Neural cell (in vitro differentiated cells): ENCODE results near the gene AGO3. TPM values are rescaled to one million over a fixed set of nuclear protein-coding genes. Genes with fewer than 3 reads are reported as not detected.
A peak's percentile ranks its signal among the peaks of the same experiment; 100 is the strongest.

Source experiments
- H2AFZ ChIP-seq: fragments of 200-600, 300-800 bp; sonication (generic), shearing (Covaris generic); 2 replicates; pipeline ENCODE4 v1.6.0; 2014; ENCODE audit warnings: low read depth, mild to moderate bottlenecking, antibody characterized with exemption, low read length, moderate library complexity
- H3F3A ChIP-seq: fragments of 200-600 bp; shearing (Covaris generic); 2 replicates; pipeline ENCODE4 v1.6.1; 2016; ENCODE audit warnings: mild to moderate bottlenecking, moderate library complexity, mixed read lengths, antibody characterized with exemption, low read length; ENCODE audit not compliant: insufficient read depth, poor library complexity, severe bottlenecking
- H3K27ac ChIP-seq: fragments of 200-600, 300-800 bp; sonication (generic), shearing (Covaris generic); 2 replicates; pipeline ENCODE4 v1.5.1; 2014; ENCODE audit warnings: mild to moderate bottlenecking, low read length, moderate library complexity
- H3K27me3 ChIP-seq: fragments of 300-800, 200-600 bp; sonication (generic), shearing (Covaris generic); 2 replicates; pipeline ENCODE4 v1.6.0; 2014; ENCODE audit warnings: mild to moderate bottlenecking, low read depth, low read length, moderate library complexity; ENCODE audit not compliant: insufficient read depth
- H3K36me3 ChIP-seq: fragments of 300-800, 200-600 bp; sonication (generic), shearing (Covaris generic); 2 replicates; pipeline ENCODE4 v1.5.1; 2014; ENCODE audit warnings: mild to moderate bottlenecking, antibody characterized with exemption, low read length, moderate library complexity; ENCODE audit not compliant: insufficient read depth
- H3K4me2 ChIP-seq: fragments of 300-800, 200-600 bp; sonication (generic), shearing (Covaris generic); 2 replicates; pipeline ENCODE4 v1.6.0; 2014; ENCODE audit warnings: mild to moderate bottlenecking, low read length
- H3K4me3 ChIP-seq: fragments of 300-800, 200-600 bp; sonication (generic), shearing (Covaris generic); 2 replicates; pipeline ENCODE4 v1.5.1; 2014; ENCODE audit warnings: mild to moderate bottlenecking, low read length, moderate library complexity
- H3K79me2 ChIP-seq: fragments of 200-600 bp; shearing (Covaris generic); replicated peaks from 2 replicates; pipeline ENCODE4 v1.6.0; 2014; ENCODE audit warnings: mild to moderate bottlenecking, low read length, moderate library complexity; ENCODE audit not compliant: insufficient read depth
- H3K9ac ChIP-seq: fragments of 300-800, 200-600 bp; sonication (generic), shearing (Covaris generic); 2 replicates; pipeline ENCODE4 v1.6.1; 2016; ENCODE audit warnings: mild to moderate bottlenecking, low read length, mixed read lengths
- H3K9me2 ChIP-seq: fragments of 200-600 bp; shearing (Covaris generic); 2 replicates; pipeline ENCODE4 v1.6.1; 2016; ENCODE audit warnings: mild to moderate bottlenecking, low read length, mixed read lengths; ENCODE audit not compliant: insufficient read depth
- H3K9me3 ChIP-seq: fragments of 200-600, 300-800 bp; sonication (generic), shearing (Covaris generic); 2 replicates; pipeline ENCODE4 v1.6.1; 2016; ENCODE audit warnings: mild to moderate bottlenecking, mixed run types, low read length, moderate library complexity, mixed read lengths
- H4K20me1 ChIP-seq: fragments of 200-600 bp; shearing (Covaris generic); 2 replicates; pipeline ENCODE4 v1.6.1; 2016; ENCODE audit warnings: mild to moderate bottlenecking, mixed run types; ENCODE audit not compliant: insufficient read depth
- CTCF ChIP-seq: fragments of 450-650 bp; IDR thresholded peaks from 2 replicates; pipeline ENCODE4 v1.5.1; 2014; ENCODE audit warnings: antibody characterized with exemption, mild to moderate bottlenecking, moderate library complexity; ENCODE audit not compliant: poor library complexity, severe bottlenecking
- EP300 ChIP-seq: fragments of 450-650 bp; conservative IDR thresholded peaks from 2 replicates; pipeline ENCODE4 v1.6.1; 2014; ENCODE audit warnings: antibody characterized with exemption, mild to moderate bottlenecking, moderate library complexity; ENCODE audit not compliant: poor library complexity, severe bottlenecking
- EZH2 ChIP-seq: fragments of 200-600, 300-800 bp; shearing (Covaris generic), sonication (generic); IDR thresholded peaks from 2 replicates; pipeline ENCODE4 v1.6.1; 2014; ENCODE audit warnings: antibody characterized with exemption, low read length, borderline replicate concordance, mild to moderate bottlenecking; ENCODE audit not compliant: insufficient read depth, poor library complexity, severe bottlenecking
- MXI1 ChIP-seq: fragments of 450-650 bp; conservative IDR thresholded peaks from 2 replicates; pipeline ENCODE4 v1.6.1; 2014; ENCODE audit warnings: antibody characterized with exemption, mild to moderate bottlenecking; ENCODE audit not compliant: poor library complexity, severe bottlenecking
- POLR2AphosphoS5 ChIP-seq: IDR thresholded peaks from 2 replicates; pipeline ENCODE4 v1.6.1; 2012
- RAD21 ChIP-seq: fragments of 450-650 bp; conservative IDR thresholded peaks from 2 replicates; pipeline ENCODE4 v1.6.1; 2014; ENCODE audit warnings: antibody characterized with exemption, mild to moderate bottlenecking, moderate library complexity
- SMC3 ChIP-seq: fragments of 450-650 bp; conservative IDR thresholded peaks from 2 replicates; pipeline ENCODE4 v1.6.1; 2014; ENCODE audit warnings: antibody characterized with exemption, mild to moderate bottlenecking, moderate library complexity; ENCODE audit not compliant: poor library complexity
- TAF1 ChIP-seq: IDR thresholded peaks from 2 replicates; pipeline ENCODE4 v1.6.1; 2012; ENCODE audit warnings: low read depth
- polyA plus RNA-seq: library from polyadenylated mRNA; depleted of rRNA; stranded (reverse); fragments of >200 nt; gene quantifications from 2 replicates; pipeline ENCODE4 v1.2.3, GENCODE V29; 2014
- TF ChIP-seq, protein P1 (sequence below): IDR thresholded peaks from 2 replicates; pipeline ENCODE4 v1.6.1; 2012; ENCODE audit warnings: borderline replicate concordance

AGO3 gene
- polyA plus RNA-seq, 1 donor from 2014 or later: 9.4 TPM

GRCh38 chr1:36081926-36082485 lies 151.1 kb downstream of the AGO3 start:
- Histone ChIP-seq H3F3A (no peaks in the 10 kb centered on the region), H3K9ac (no peak overlapping the region), H4K20me1 (no peaks in the 10 kb centered on the region), H3K4me2 (no peak overlapping the region), H3K27ac (no peak overlapping the region), H3K79me2 (no peaks in the 10 kb centered on the region), H3K4me3 (no peak overlapping the region), H2AFZ (no peak overlapping the region), H3K27me3 (no peaks in the 10 kb centered on the region), H3K9me3 (no peaks in the 10 kb centered on the region), H3K36me3 (no peaks in the 10 kb centered on the region), H3K9me2 (no peaks in the 10 kb centered on the region)
- TF ChIP-seq EP300: no peak
- TF ChIP-seq CTCF: no peak

DNA sequence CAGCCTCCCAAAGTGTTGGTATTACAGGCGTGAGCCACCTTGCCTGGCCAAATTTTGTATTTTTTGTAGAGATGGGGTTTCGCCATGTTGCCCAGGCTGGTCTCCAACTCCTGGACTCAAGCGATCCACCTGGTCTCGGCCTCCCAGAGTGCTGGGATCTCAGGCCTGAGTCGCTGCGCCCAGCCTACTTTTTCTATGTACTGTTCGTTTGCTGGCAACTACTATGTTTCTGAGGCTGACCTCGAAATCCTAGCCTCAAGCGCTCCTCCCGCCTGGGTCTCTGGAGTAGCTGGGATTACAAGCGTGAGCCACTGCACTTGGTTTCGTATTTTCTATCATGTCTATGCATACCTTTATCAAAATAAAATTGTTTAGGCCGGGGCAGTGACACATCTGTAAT lies 152.3 kb downstream of the AGO3 start:
- Histone ChIP-seq H3K9ac (peak overlapping the region; percentile 82), H3K9me2 (no peaks in the 10 kb centered on the region), H3F3A (no peaks in the 10 kb centered on the region), H2AFZ (no peak overlapping the region), H3K4me2 (no peak overlapping the region), H3K4me3 (peak overlapping the region; percentile 80), H3K79me2 (no peaks in the 10 kb centered on the region), H3K36me3 (no peaks in the 10 kb centered on the region), H4K20me1 (no peaks in the 10 kb centered on the region), H3K27me3 (no peaks in the 10 kb centered on the region), H3K9me3 (no peaks in the 10 kb centered on the region), H3K27ac (peak overlapping the region; percentile 30)
- TF ChIP-seq POLR2AphosphoS5 (no peak), SMC3 (no peak), EP300 (no peak), TAF1 (no peak), CTCF (no peak), EZH2 (no peak), MXI1 (no peak), RAD21 (no peak)
- TF ChIP-seq, protein P1, sequence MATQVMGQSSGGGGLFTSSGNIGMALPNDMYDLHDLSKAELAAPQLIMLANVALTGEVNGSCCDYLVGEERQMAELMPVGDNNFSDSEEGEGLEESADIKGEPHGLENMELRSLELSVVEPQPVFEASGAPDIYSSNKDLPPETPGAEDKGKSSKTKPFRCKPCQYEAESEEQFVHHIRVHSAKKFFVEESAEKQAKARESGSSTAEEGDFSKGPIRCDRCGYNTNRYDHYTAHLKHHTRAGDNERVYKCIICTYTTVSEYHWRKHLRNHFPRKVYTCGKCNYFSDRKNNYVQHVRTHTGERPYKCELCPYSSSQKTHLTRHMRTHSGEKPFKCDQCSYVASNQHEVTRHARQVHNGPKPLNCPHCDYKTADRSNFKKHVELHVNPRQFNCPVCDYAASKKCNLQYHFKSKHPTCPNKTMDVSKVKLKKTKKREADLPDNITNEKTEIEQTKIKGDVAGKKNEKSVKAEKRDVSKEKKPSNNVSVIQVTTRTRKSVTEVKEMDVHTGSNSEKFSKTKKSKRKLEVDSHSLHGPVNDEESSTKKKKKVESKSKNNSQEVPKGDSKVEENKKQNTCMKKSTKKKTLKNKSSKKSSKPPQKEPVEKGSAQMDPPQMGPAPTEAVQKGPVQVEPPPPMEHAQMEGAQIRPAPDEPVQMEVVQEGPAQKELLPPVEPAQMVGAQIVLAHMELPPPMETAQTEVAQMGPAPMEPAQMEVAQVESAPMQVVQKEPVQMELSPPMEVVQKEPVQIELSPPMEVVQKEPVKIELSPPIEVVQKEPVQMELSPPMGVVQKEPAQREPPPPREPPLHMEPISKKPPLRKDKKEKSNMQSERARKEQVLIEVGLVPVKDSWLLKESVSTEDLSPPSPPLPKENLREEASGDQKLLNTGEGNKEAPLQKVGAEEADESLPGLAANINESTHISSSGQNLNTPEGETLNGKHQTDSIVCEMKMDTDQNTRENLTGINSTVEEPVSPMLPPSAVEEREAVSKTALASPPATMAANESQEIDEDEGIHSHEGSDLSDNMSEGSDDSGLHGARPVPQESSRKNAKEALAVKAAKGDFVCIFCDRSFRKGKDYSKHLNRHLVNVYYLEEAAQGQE: no peak
